NCI-H2081 treated with DMSO at 0.1 percent for 48 hours (cell line): ENCODE results near the gene ZNF445.
"Not testable (repeated sequence)": the region's sequence is repeated elsewhere in the genome, so short reads cannot be mapped to it uniquely, and the experiment has no call there.

Experiments used
- DNase-seq: peaks from one replicate; lab custom pipeline; 2025; lab: John Stamatoyannopoulos, UW

ZNF445 gene

GRCh38 chr3:44434834-44435510 lies 42.5 kb downstream of the ZNF445 start:
- DNase-seq: no peak

- DNase-seq: no peak
Observed at GRCh38 chr3:44430466-44430865, 47.0 kb downstream of the ZNF445 start.

GRCh38 chr3:44429459-44429858 lies 48.0 kb downstream of the ZNF445 start:
- no peak for DNase-seq

- no peak for DNase-seq
Observed at GRCh38 chr3:44428910-44429309, 48.6 kb downstream of the ZNF445 start.

GRCh38 chr3:44427683-44428082 lies 49.8 kb downstream of the ZNF445 start:
- no peak for DNase-seq

- DNase-seq: no peak
Observed at GRCh38 chr3:44424758-44425157, 52.7 kb downstream of the ZNF445 start.

GRCh38 chr3:44421280-44421679 lies 56.2 kb downstream of the ZNF445 start:
- no peak for DNase-seq

- no peak for DNase-seq
Observed at GRCh38 chr3:44420676-44421075, 56.8 kb downstream of the ZNF445 start.

GRCh38 chr3:44419923-44420650 lies 57.4 kb downstream of the ZNF445 start:
- no peak for DNase-seq

- no peak for DNase-seq
Observed at GRCh38 chr3:44419116-44419922, 58.2 kb downstream of the ZNF445 start.

- DNase-seq: no peak
Observed at GRCh38 chr3:44418549-44418948, 58.9 kb downstream of the ZNF445 start.

GRCh38 chr3:44418118-44418517 lies 59.4 kb downstream of the ZNF445 start:
- DNase-seq: not testable (repeated sequence)

- DNase-seq: no peak
Observed at GRCh38 chr3:44416031-44417030, 61.1 kb downstream of the ZNF445 start.

- DNase-seq: no peak
Observed at GRCh38 chr3:44415421-44415820, 62.0 kb downstream of the ZNF445 start.

- DNase-seq: no peak
Observed at GRCh38 chr3:44414517-44415090, 62.9 kb downstream of the ZNF445 start.

GRCh38 chr3:44412365-44412764 lies 65.1 kb downstream of the ZNF445 start:
- DNase-seq: no peak

- DNase-seq: no peak
Observed at GRCh38 chr3:44411031-44411645, 66.3 kb downstream of the ZNF445 start.

- no peak for DNase-seq
Observed at GRCh38 chr3:44409640-44410410, 67.6 kb downstream of the ZNF445 start.

GRCh38 chr3:44402548-44402947 lies 74.9 kb downstream of the ZNF445 start:
- DNase-seq: no peak

GRCh38 chr3:44400771-44401170 lies 76.7 kb downstream of the ZNF445 start:
- DNase-seq: no peak
